ENCODE measurements around the gene ITPR1.

DNA sequence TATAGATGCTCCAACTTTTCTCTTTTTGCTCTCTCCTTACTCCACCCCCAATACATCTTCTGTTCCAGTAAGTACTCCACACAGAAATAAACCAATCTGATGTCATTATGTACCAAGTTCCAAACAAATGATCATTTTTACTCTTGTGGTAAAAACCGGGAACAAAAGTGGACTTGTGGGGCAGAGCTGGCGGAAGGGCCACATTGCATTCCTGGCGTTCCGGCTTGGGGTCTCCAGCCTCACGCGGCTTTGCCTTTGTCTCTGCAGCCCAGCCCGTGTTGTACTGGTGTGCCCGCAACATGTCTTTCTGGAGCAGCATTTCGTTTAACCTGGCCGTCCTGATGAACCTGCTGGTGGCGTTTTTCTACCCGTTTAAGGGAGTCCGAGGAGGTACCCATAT, 301.6 kb downstream of the ITPR1 start:
- TF ChIP-seq, protein P1, sequence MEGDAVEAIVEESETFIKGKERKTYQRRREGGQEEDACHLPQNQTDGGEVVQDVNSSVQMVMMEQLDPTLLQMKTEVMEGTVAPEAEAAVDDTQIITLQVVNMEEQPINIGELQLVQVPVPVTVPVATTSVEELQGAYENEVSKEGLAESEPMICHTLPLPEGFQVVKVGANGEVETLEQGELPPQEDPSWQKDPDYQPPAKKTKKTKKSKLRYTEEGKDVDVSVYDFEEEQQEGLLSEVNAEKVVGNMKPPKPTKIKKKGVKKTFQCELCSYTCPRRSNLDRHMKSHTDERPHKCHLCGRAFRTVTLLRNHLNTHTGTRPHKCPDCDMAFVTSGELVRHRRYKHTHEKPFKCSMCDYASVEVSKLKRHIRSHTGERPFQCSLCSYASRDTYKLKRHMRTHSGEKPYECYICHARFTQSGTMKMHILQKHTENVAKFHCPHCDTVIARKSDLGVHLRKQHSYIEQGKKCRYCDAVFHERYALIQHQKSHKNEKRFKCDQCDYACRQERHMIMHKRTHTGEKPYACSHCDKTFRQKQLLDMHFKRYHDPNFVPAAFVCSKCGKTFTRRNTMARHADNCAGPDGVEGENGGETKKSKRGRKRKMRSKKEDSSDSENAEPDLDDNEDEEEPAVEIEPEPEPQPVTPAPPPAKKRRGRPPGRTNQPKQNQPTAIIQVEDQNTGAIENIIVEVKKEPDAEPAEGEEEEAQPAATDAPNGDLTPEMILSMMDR (IDR thresholded peaks at IDR 0.05), result no peak
- TF ChIP-seq EP300 (IDR thresholded peaks at IDR 0.05), result peak in 1 of 2 donors; percentile 73
